Activated naive CD4-positive, alpha-beta T cell treated with anti-CD3 and anti-CD28 coated beads, Interleukin-2, amount 10 ng/mL, durations not matched to agents 7 days and 5 days (primary cell): ENCODE results near the gene OR4M2.
"Not testable (repeated sequence)": the region's sequence is repeated elsewhere in the genome, so short reads cannot be mapped to it uniquely, and the experiment has no call there.

Experiments
- CTCF ChIA-PET: fragments of 350-600 bp; sonication (Branson Sonifier 250); formaldehyde crosslinking; loops from one replicate; lab custom pipeline; 2021; ENCODE audit warnings: antibody characterized with exemption; lab: Charles Lee
- DNase-seq: peaks from one replicate; pipeline ENCODE4 v3.0.0-alpha.2; 2020
- H3K27ac Mint-ChIP-seq: one replicate; pipeline ENCODE4 v1.8.0; 2021; ENCODE audit warnings: mild to moderate bottlenecking, moderate library complexity, mixed read lengths
- H3K27me3 Mint-ChIP-seq: one replicate; pipeline ENCODE4 v1.8.0; 2021; ENCODE audit warnings: mild to moderate bottlenecking, mixed read lengths
- H3K36me3 Mint-ChIP-seq: one replicate; pipeline ENCODE4 v1.8.0; 2021; ENCODE audit warnings: mixed read lengths
- H3K4me1 Mint-ChIP-seq: one replicate; pipeline ENCODE4 v1.8.0; 2021; ENCODE audit warnings: mixed read lengths
- H3K4me3 Mint-ChIP-seq: one replicate; pipeline ENCODE4 v1.8.0; 2021; ENCODE audit warnings: mild to moderate bottlenecking, moderate library complexity, mixed read lengths
- H3K9me3 Mint-ChIP-seq: one replicate; pipeline ENCODE4 v1.8.0; 2021; ENCODE audit warnings: mixed read lengths

Gene OR4M2

GRCh38 chr15:22080227-22080626 lies at the start of gene OR4M2:
OR4M2 (plus strand) TSS chr15:22080527; CDS start chr15:22080625, 98 bp downstream.
- H3K4me3 Mint-ChIP-seq, H3K4me1 Mint-ChIP-seq, DNase-seq, H3K36me3 Mint-ChIP-seq, CTCF ChIA-PET, H3K27ac Mint-ChIP-seq, H3K27me3 Mint-ChIP-seq, H3K9me3 Mint-ChIP-seq: not testable (repeated sequence)

- H3K4me3 Mint-ChIP-seq, H3K9me3 Mint-ChIP-seq, H3K27me3 Mint-ChIP-seq, H3K27ac Mint-ChIP-seq, H3K4me1 Mint-ChIP-seq, CTCF ChIA-PET, H3K36me3 Mint-ChIP-seq, DNase-seq: not testable (repeated sequence)
Observed at GRCh38 chr15:22069267-22069666, 11.1 kb upstream of the OR4M2 start.

GRCh38 chr15:22081386-22081785 lies 1.1 kb downstream of the OR4M2 start:
- H3K4me3 Mint-ChIP-seq, H3K4me1 Mint-ChIP-seq, CTCF ChIA-PET, H3K9me3 Mint-ChIP-seq, H3K27ac Mint-ChIP-seq, H3K36me3 Mint-ChIP-seq, H3K27me3 Mint-ChIP-seq, DNase-seq: not testable (repeated sequence)

- DNase-seq, H3K4me1 Mint-ChIP-seq, H3K9me3 Mint-ChIP-seq, H3K27ac Mint-ChIP-seq, H3K36me3 Mint-ChIP-seq, H3K27me3 Mint-ChIP-seq, CTCF ChIA-PET, H3K4me3 Mint-ChIP-seq: not testable (repeated sequence)
Observed at GRCh38 chr15:22098616-22099253, 18.4 kb downstream of the OR4M2 start.

GRCh38 chr15:22099289-22099891 lies 19.1 kb downstream of the OR4M2 start:
- H3K36me3 Mint-ChIP-seq = not testable (repeated sequence)

GRCh38 chr15:22122033-22122432 lies 41.7 kb downstream of the OR4M2 start:
- H3K4me3 Mint-ChIP-seq, H3K9me3 Mint-ChIP-seq, H3K27me3 Mint-ChIP-seq, CTCF ChIA-PET, DNase-seq, H3K36me3 Mint-ChIP-seq, H3K27ac Mint-ChIP-seq, H3K4me1 Mint-ChIP-seq: not testable (repeated sequence)

More at GRCh38 chr15:22099289-22099891, 19.1 kb downstream of the OR4M2 start:
- H3K27me3 Mint-ChIP-seq, H3K9me3 Mint-ChIP-seq, DNase-seq, CTCF ChIA-PET, H3K27ac Mint-ChIP-seq, H3K4me3 Mint-ChIP-seq, H3K4me1 Mint-ChIP-seq: not testable (repeated sequence)
